GM12878 (cell line): Measurements from ENCODE around the gene PES1. TPM values are rescaled to one million over a fixed set of nuclear protein-coding genes. Genes with fewer than 3 reads are reported as not detected.

Experiments used
- ATAC-seq: fragments of 200-7000 bp; cut with Tn5 transposase; 3 replicates; pipeline ENCODE4 v1.9.1; 2020; ENCODE audit warnings: mild to moderate bottlenecking, moderate library complexity
- BruUV-seq: library from RNA; stranded (reverse); fragments of 400-500 nt; replicated peaks from 2 replicates; lab custom pipeline; 2021; lab: Mats Ljungman, UMichigan
- CTCF ChIA-PET: fragments of 300-600 bp; sonication (Branson Sonifier 250); formaldehyde crosslinking; extraction: SDS; loops from one replicate; lab custom pipeline; 2021; ENCODE audit warnings: inconsistent platforms; lab: Yijun Ruan, JAX
- POLR2A ChIA-PET: fragments of 350-600 bp; formaldehyde crosslinking; extraction: SDS; loops from one replicate; lab custom pipeline; 2021; ENCODE audit warnings: inconsistent platforms; lab: Charles Lee
- RAD21 ChIA-PET: fragments of 300-600 bp; sonication (Branson Sonifier 250); formaldehyde crosslinking; loops from one replicate; lab custom pipeline; 2023; ENCODE audit warnings: antibody characterized with exemption; ENCODE audit not compliant: unreplicated experiment; lab: Charles Lee
- SMC1A ChIA-PET: fragments of 300-600 bp; sonication (Branson Sonifier 250); formaldehyde crosslinking; loops from one replicate; lab custom pipeline; 2023; ENCODE audit not compliant: unreplicated experiment, uncharacterized antibody; lab: Charles Lee
- DNase-seq: peaks from one replicate; pipeline ENCODE4 v3.0.0-alpha.2; 2011; ENCODE audit warnings: low read depth, low spot score
- FAIRE-seq: peaks from 3 replicates; lab custom pipeline; 2011; peaks lifted over from hg19 to GRCh38; lab: Jason Lieb, UNC
- H2AFZ ChIP-seq: 2 replicates; pipeline ENCODE4 v1.6.0; 2011; ENCODE audit warnings: low read depth, low read length, control low read depth; ENCODE audit not compliant: control insufficient read depth
- H3K27ac ChIP-seq: 2 replicates; pipeline ENCODE4 v1.5.1; 2011; ENCODE audit warnings: control low read depth; ENCODE audit not compliant: control insufficient read depth, insufficient read depth
- H3K27me3 ChIP-seq, 2 experiments: replicated peaks in 1 of 2; 2 replicates each; pipeline versions ENCODE4 v1.6.0 to v1.6.1; 2011; ENCODE audit warnings: low read length in 1 of 2; ENCODE audit not compliant: control insufficient read depth in 2 of 2, insufficient read depth in 2 of 2
- H3K36me3 ChIP-seq, 2 experiments: 2 replicates each; pipeline ENCODE4 v1.5.1; 2011; ENCODE audit warnings: low read length in 1 of 2; ENCODE audit not compliant: control insufficient read depth in 2 of 2, insufficient read depth in 2 of 2
- H3K4me1 ChIP-seq: 2 replicates; pipeline ENCODE4 v1.6.1; 2011; ENCODE audit warnings: mild to moderate bottlenecking, low read length, moderate library complexity, mixed read lengths; ENCODE audit not compliant: control insufficient read depth, insufficient read depth
- H3K4me2 ChIP-seq: 2 replicates; pipeline ENCODE4 v1.6.0; 2011; ENCODE audit warnings: control low read depth; ENCODE audit not compliant: control insufficient read depth, insufficient read depth
- H3K4me3 ChIP-seq: fragments of 200-600 bp; sonication (generic); 2 replicates; pipeline ENCODE4 v1.5.1; 2016
- H3K79me2 ChIP-seq: 2 replicates; pipeline ENCODE4 v1.6.0; 2011; ENCODE audit warnings: low read length; ENCODE audit not compliant: control insufficient read depth, insufficient read depth
- H3K9ac ChIP-seq: 2 replicates; pipeline ENCODE4 v1.8.0; 2011; ENCODE audit warnings: low read length, control low read depth, mixed read lengths; ENCODE audit not compliant: control insufficient read depth, insufficient read depth
- H3K9me3 ChIP-seq: replicated peaks from 3 replicates; pipeline ENCODE4 v1.5.1; 2011; ENCODE audit warnings: mild to moderate bottlenecking, low read length; ENCODE audit not compliant: control insufficient read depth, insufficient read depth
- H4K20me1 ChIP-seq: 2 replicates; pipeline ENCODE4 v1.6.0; 2011; ENCODE audit not compliant: control insufficient read depth, insufficient read depth
- CREM ChIP-seq: IDR thresholded peaks from 2 replicates; pipeline ENCODE4 v1.6.1; 2014; ENCODE audit warnings: antibody characterized with exemption, low read depth
- ESRRA ChIP-seq: IDR thresholded peaks from 2 replicates; pipeline ENCODE4 v1.6.1; 2012; ENCODE audit warnings: mild to moderate bottlenecking, low read length, improper control_type of control experiment
- EZH2 ChIP-seq: IDR thresholded peaks from 2 replicates; pipeline ENCODE4 v1.6.1; 2012; ENCODE audit warnings: low read depth, mild to moderate bottlenecking, control low read depth, inconsistent platforms, low read length, borderline replicate concordance; ENCODE audit not compliant: control insufficient read depth
- HCFC1 ChIP-seq: fragments of 150-350 bp; IDR thresholded peaks from 2 replicates; pipeline ENCODE4 v1.6.1; 2014; ENCODE audit warnings: low read length
- HDGF ChIP-seq: fragments of 450-650 bp; IDR thresholded peaks from 2 replicates; pipeline ENCODE4 v1.6.1; 2016; ENCODE audit warnings: antibody characterized with exemption
- KAT2A ChIP-seq: conservative IDR thresholded peaks from 2 replicates; pipeline ENCODE4 v1.6.1; 2011; ENCODE audit warnings: low read depth, low read length; ENCODE audit not compliant: control insufficient read depth
- MLLT1 ChIP-seq: fragments of 450-650 bp; IDR thresholded peaks from 2 replicates; pipeline ENCODE4 v1.6.1; 2016; ENCODE audit warnings: mild to moderate bottlenecking
- MXI1 ChIP-seq: fragments of 150-350 bp; IDR thresholded peaks from 2 replicates; pipeline ENCODE4 v1.6.1; 2011; ENCODE audit warnings: low read depth, mild to moderate bottlenecking, inconsistent platforms, low read length, improper control_type of control experiment
- NFYB ChIP-seq: IDR thresholded peaks from 2 replicates; pipeline ENCODE4 v1.6.1; 2011; ENCODE audit warnings: low read depth, mild to moderate bottlenecking, low read length, improper control_type of control experiment, moderate library complexity; ENCODE audit not compliant: insufficient read depth
- PKNOX1 ChIP-seq: fragments of 450-650 bp; IDR thresholded peaks from 2 replicates; pipeline ENCODE4 v1.6.1; 2016; ENCODE audit warnings: mild to moderate bottlenecking
- POLR2AphosphoS2 ChIP-seq: IDR thresholded peaks from 2 replicates; pipeline ENCODE4 v1.6.1; 2011; ENCODE audit warnings: low read depth, mild to moderate bottlenecking, low read length, improper control_type of control experiment, moderate library complexity
- RB1 ChIP-seq: fragments of 450-650 bp; formaldehyde crosslinking; IDR thresholded peaks from 2 replicates; pipeline ENCODE4 v1.6.1; 2017; ENCODE audit warnings: mild to moderate bottlenecking, borderline replicate concordance
- SREBF1 ChIP-seq: IDR thresholded peaks from 2 replicates; pipeline ENCODE4 v1.6.1; 2012; ENCODE audit warnings: mild to moderate bottlenecking, low read length
- TCF12 ChIP-seq: IDR thresholded peaks from 2 replicates; pipeline ENCODE4 v1.6.1; 2011; ENCODE audit warnings: low read depth, mild to moderate bottlenecking, low read length
- TCF3 ChIP-seq: IDR thresholded peaks from 2 replicates; pipeline ENCODE4 v1.6.1; 2012; ENCODE audit warnings: low read depth, mild to moderate bottlenecking, low read length, borderline replicate concordance; ENCODE audit not compliant: insufficient read depth
- USF1 ChIP-seq: IDR thresholded peaks from 2 replicates; pipeline ENCODE4 v1.6.1; 2011; ENCODE audit warnings: borderline replicate concordance, low read depth, mild to moderate bottlenecking, moderate library complexity, mixed read lengths, low read length; ENCODE audit not compliant: insufficient read depth; ENCODE audit errors: extremely low read length
- WRNIP1 ChIP-seq: IDR thresholded peaks from 2 replicates; pipeline ENCODE4 v1.6.1; 2011; ENCODE audit warnings: low read depth, low read length, improper control_type of control experiment, borderline replicate concordance
- YY1 ChIP-seq: IDR thresholded peaks from 2 replicates; pipeline ENCODE4 v1.6.1; 2011; ENCODE audit warnings: low read depth, mild to moderate bottlenecking, low read length
- ZSCAN29 ChIP-seq: fragments of 450-650 bp; IDR thresholded peaks from 2 replicates; pipeline ENCODE4 v1.6.1; 2017; ENCODE audit warnings: mild to moderate bottlenecking, moderate library complexity
- WGBS: methylation state at CpG from one replicate; pipeline ENCODE4 v1.1.6; 2016; ENCODE audit warnings: low lambda C conversion rate; ENCODE audit not compliant: insufficient replicate concordance, insufficient coverage; ENCODE audit errors: missing lambda C conversion rate; 5-methylcytosine and 5-hydroxymethylcytosine counted together
- in situ Hi-C: fragments of 300-500 bp; cut with MboI; formaldehyde crosslinking; loops from 9 replicates; pipeline ENCODE4 v1.14.3; 2018; ENCODE audit warnings: mixed read lengths
- intact Hi-C: fragments of 100-400 bp; cut with micrococcal nuclease; formaldehyde crosslinking; loops from one replicate; pipeline ENCODE4 v1.14.2; 2022; ENCODE audit not compliant: unreplicated experiment
- polyA plus RNA-seq, 11 experiments: library from polyadenylated mRNA; depleted of rRNA in 4 of 11; unstranded in 6 of 11; stranded (reverse) in 5 of 11; fragments of >200 nt; fragmentation: Nextera tagmentation in 4 of 11; fragmentation: Illumina TruSeq in 1 of 11; extraction: Ambion mirVana in 4 of 11; extraction: Trizol in 1 of 11; gene quantifications; 1 replicate in 1 of 11; 2 replicates in 10 of 11; pipeline versions ENCODE4 v1.2.1 to v1.2.3, GENCODE V29; 2011 to 2016; ENCODE audit warnings: inconsistent platforms in 2 of 11, missing spikeins in 2 of 11, low read depth in 1 of 11
- total RNA-seq, 4 experiments: library from RNA; depleted of rRNA in 3 of 4; stranded (reverse); fragments of >200 nt in 3 of 4; fragmentation: Illumina TruSeq in 1 of 4; extraction: Trizol in 1 of 4; gene quantifications; 2 replicates each; pipeline versions ENCODE4 v1.2.1 to v1.2.3, GENCODE V29; 2013 to 2021

Gene PES1
- total and polyA plus RNA-seq, 10 of the 15 experiments (the other 5 are each of a cell fraction or from before 2014, with no cell fraction given): 6.9 to 139 (median 106) TPM

- FAIRE-seq: no peak
- RAD21 ChIA-PET: no interaction called here
- intact Hi-C loops: no loop called here
- TF ChIP-seq HDGF (no peak), ESRRA (no peak), EZH2 (no peak), MLLT1 (no peak), ZSCAN29 (no peak), POLR2AphosphoS2 (no peak), PKNOX1 (no peak), NFYB (no peak), CREM (no peak), YY1 (no peak), MXI1 (no peak), WRNIP1 (no peak), TCF12 (no peak), TCF3 (no peak), HCFC1 (no peak), SREBF1 (no peak), USF1 (no peak), RB1 (no peak), KAT2A (no peak)
- TF ChIP-seq, all 136 proteins: peak for 0
- in situ Hi-C loops: no loop called here
- Histone ChIP-seq H3K9ac (no peak overlapping the region), H3K4me1 (no peaks in the 10 kb centered on the region), H3K27ac (no peak overlapping the region), H3K4me3 (no peak overlapping the region), H2AFZ (no peak overlapping the region), H3K9me3 (no peaks in the 10 kb centered on the region), H3K36me3 (peaks cover 16 to 26% of the 10 kb centered on the region in 2 experiments), H3K79me2 (no peaks in the 10 kb centered on the region), H3K27me3 (no peaks in the 10 kb centered on the region), H3K4me2 (no peak overlapping the region), H4K20me1 (no peaks in the 10 kb centered on the region; the same call in 1 of the 2 replicates)
- ChIA-PET POLR2A (no interaction called here), CTCF (no interaction called here), SMC1A (no interaction called here)
- ATAC-seq (no peak), DNase-seq (no peak)
- BruUV-seq: no TSS peak
- WGBS: 93% methylated on average over 15 of the region's 15 CpGs
Measured at GRCh38 chr22:30575859-30576258, 15.9 kb downstream of the PES1 start.
